PC-9 (cell line): ENCODE data around the gene IAH1. TPM values are rescaled to one million over a fixed set of nuclear protein-coding genes. Genes with fewer than 3 reads are reported as not detected.

ENCODE experiments used
- BruUV-seq: library from RNA; stranded (reverse); fragments of 400-500 nt; replicated peaks from 2 replicates; lab custom pipeline; 2021; lab: Mats Ljungman, UMichigan
- CTCF ChIA-PET: fragments of 300-600 bp; sonication (Branson Sonifier 250); formaldehyde crosslinking; loops from one replicate; lab custom pipeline; 2022; ENCODE audit warnings: antibody characterized with exemption; lab: Charles Lee
- POLR2A ChIA-PET: fragments of 300-600 bp; sonication (Branson Sonifier 250); formaldehyde crosslinking; loops from one replicate; lab custom pipeline; 2022; ENCODE audit warnings: antibody characterized with exemption; ENCODE audit not compliant: unreplicated experiment; lab: Charles Lee
- DNase-seq, 2 experiments: peaks; one replicate each; pipeline versions ENCODE4 v3.0.0 to v3.0.0-alpha.2; 2015 to 2022; ENCODE audit warnings: mixed read lengths in 1 of 2
- H2AFZ ChIP-seq: fragments of 200-600 bp; sonication (generic); 2 replicates; pipeline ENCODE4 v1.8.1; 2017; ENCODE audit warnings: antibody characterized with exemption
- H3F3A ChIP-seq: fragments of 200-600 bp; sonication (generic); 2 replicates; pipeline ENCODE4 v1.8.1; 2017; ENCODE audit warnings: antibody characterized with exemption, mild to moderate bottlenecking, low read depth; ENCODE audit not compliant: insufficient read depth
- H3K27ac ChIP-seq: fragments of 200-600 bp; sonication (generic); 2 replicates; pipeline ENCODE4 v1.6.1; 2016; ENCODE audit warnings: mixed run types
- H3K27me3 ChIP-seq: fragments of 200-600 bp; sonication (generic); 2 replicates; pipeline ENCODE4 v1.6.1; 2016; ENCODE audit warnings: low read depth, mixed run types; ENCODE audit not compliant: insufficient read depth
- H3K36me3 ChIP-seq: fragments of 200-600 bp; sonication (generic); 2 replicates; pipeline ENCODE4 v1.6.1; 2016; ENCODE audit warnings: low read depth, mixed run types
- H3K4me1 ChIP-seq: fragments of 200-600 bp; sonication (generic); replicated peaks from 2 replicates; pipeline ENCODE4 v1.6.1; 2016; ENCODE audit warnings: mixed run types; ENCODE audit not compliant: insufficient read depth
- H3K4me2 ChIP-seq: fragments of 200-600 bp; sonication (generic); 2 replicates; pipeline ENCODE4 v1.6.1; 2017; ENCODE audit warnings: mixed run types
- H3K4me3 ChIP-seq: fragments of 200-600 bp; sonication (generic); 2 replicates; pipeline ENCODE4 v1.6.1; 2016; ENCODE audit warnings: mixed run types
- H3K79me2 ChIP-seq: fragments of 200-600 bp; sonication (generic); 2 replicates; pipeline ENCODE4 v1.6.1; 2017; ENCODE audit warnings: low read depth, mixed run types
- H3K9me2 ChIP-seq: fragments of 200-600 bp; sonication (generic); 2 replicates; pipeline ENCODE4 v1.8.1; 2017; ENCODE audit warnings: mild to moderate bottlenecking; ENCODE audit not compliant: insufficient read depth
- H3K9me3 ChIP-seq: fragments of 200-600 bp; sonication (generic); 2 replicates; pipeline ENCODE4 v1.8.1; 2016; ENCODE audit warnings: low read depth; ENCODE audit not compliant: insufficient read depth
- H4K20me1 ChIP-seq: fragments of 200-600 bp; sonication (generic); 2 replicates; pipeline ENCODE4 v1.8.1; 2017; ENCODE audit not compliant: insufficient read depth
- EZH2 ChIP-seq: fragments of 200-600 bp; sonication (generic); IDR thresholded peaks from 2 replicates; pipeline ENCODE4 v1.8.0; 2017; ENCODE audit warnings: antibody characterized with exemption, low read depth
- intact Hi-C: fragments of 100-400 bp; cut with micrococcal nuclease; formaldehyde crosslinking; loops from one replicate; pipeline ENCODE4 v1.10.0; 2022; ENCODE audit not compliant: unreplicated experiment
- total RNA-seq: library from RNA; stranded (reverse); gene quantifications from 2 replicates; pipeline ENCODE4 v1.2.3, GENCODE V29; 2021
- TF ChIP-seq, protein P1 (sequence below): fragments of 200-600 bp; sonication (generic); conservative IDR thresholded peaks from 2 replicates; pipeline ENCODE4 v1.6.1; 2017; ENCODE audit warnings: mixed run types, antibody characterized with exemption, mild to moderate bottlenecking, moderate library complexity

IAH1 gene
- total RNA-seq, 1 experiment from 2014 or later = 37.3 TPM

GRCh38 chr2:9478526-9478925 is 4.2 kb downstream of the IAH1 start:
- BruUV-seq = no TSS peak
- H3K4me1 ChIP-seq = peaks cover 11% of the 10 kb centered on the region
- no peak for DNase-seq
- H3K9me3 ChIP-seq = no peaks in the 10 kb centered on the region
- no peak overlapping the region for H3K27ac ChIP-seq
- no peak overlapping the region for H3K4me2 ChIP-seq
- H4K20me1 ChIP-seq = peaks cover 9% of the 10 kb centered on the region
- no peaks in the 10 kb centered on the region; the same call in 1 of the 2 replicates for H3K79me2 ChIP-seq
- POLR2A ChIA-PET = no interaction called here
- CTCF ChIA-PET = no interaction called here
- peaks cover 12% of the 10 kb centered on the region; the same call in 1 of the 2 replicates for H3K36me3 ChIP-seq
- H3F3A ChIP-seq = peaks cover 68% of the 10 kb centered on the region
- intact Hi-C loops = no loop called here
- H3K27me3 ChIP-seq = no peaks in the 10 kb centered on the region
- TF ChIP-seq EZH2 = no peak
- TF ChIP-seq, protein P1, sequence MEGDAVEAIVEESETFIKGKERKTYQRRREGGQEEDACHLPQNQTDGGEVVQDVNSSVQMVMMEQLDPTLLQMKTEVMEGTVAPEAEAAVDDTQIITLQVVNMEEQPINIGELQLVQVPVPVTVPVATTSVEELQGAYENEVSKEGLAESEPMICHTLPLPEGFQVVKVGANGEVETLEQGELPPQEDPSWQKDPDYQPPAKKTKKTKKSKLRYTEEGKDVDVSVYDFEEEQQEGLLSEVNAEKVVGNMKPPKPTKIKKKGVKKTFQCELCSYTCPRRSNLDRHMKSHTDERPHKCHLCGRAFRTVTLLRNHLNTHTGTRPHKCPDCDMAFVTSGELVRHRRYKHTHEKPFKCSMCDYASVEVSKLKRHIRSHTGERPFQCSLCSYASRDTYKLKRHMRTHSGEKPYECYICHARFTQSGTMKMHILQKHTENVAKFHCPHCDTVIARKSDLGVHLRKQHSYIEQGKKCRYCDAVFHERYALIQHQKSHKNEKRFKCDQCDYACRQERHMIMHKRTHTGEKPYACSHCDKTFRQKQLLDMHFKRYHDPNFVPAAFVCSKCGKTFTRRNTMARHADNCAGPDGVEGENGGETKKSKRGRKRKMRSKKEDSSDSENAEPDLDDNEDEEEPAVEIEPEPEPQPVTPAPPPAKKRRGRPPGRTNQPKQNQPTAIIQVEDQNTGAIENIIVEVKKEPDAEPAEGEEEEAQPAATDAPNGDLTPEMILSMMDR = no peak
- no peak overlapping the region for H3K4me3 ChIP-seq
- no peaks in the 10 kb centered on the region for H3K9me2 ChIP-seq
- H2AFZ ChIP-seq = no peak overlapping the region

GRCh38 chr2:9480157-9480556 is 5.8 kb downstream of the IAH1 start:
- no peak overlapping the region for H2AFZ ChIP-seq
- no peaks in the 10 kb centered on the region; the same call in 1 of the 2 replicates for H3K79me2 ChIP-seq
- TF ChIP-seq, protein P1 = no peak
- no peak for TF ChIP-seq EZH2
- peaks cover 8% of the 10 kb centered on the region for H3K4me1 ChIP-seq
- intact Hi-C loops = no loop called here
- H3F3A ChIP-seq = peaks cover 70% of the 10 kb centered on the region
- peaks cover 12% of the 10 kb centered on the region for H4K20me1 ChIP-seq
- no peaks in the 10 kb centered on the region for H3K9me2 ChIP-seq
- no peak overlapping the region for H3K4me3 ChIP-seq
- BruUV-seq = no TSS peak
- ChIA-PET POLR2A (no interaction called here), CTCF (no interaction called here)
- 0 out of 2 replicates have a peak overlapping the region, but pooled peaks have one; percentile 12 for H3K27ac ChIP-seq
- H3K27me3 ChIP-seq = no peaks in the 10 kb centered on the region
- no peak overlapping the region for H3K4me2 ChIP-seq
- no peak for DNase-seq
- peaks cover 24% of the 10 kb centered on the region; the same call in 1 of the 2 replicates for H3K36me3 ChIP-seq
- no peaks in the 10 kb centered on the region for H3K9me3 ChIP-seq

DNA sequence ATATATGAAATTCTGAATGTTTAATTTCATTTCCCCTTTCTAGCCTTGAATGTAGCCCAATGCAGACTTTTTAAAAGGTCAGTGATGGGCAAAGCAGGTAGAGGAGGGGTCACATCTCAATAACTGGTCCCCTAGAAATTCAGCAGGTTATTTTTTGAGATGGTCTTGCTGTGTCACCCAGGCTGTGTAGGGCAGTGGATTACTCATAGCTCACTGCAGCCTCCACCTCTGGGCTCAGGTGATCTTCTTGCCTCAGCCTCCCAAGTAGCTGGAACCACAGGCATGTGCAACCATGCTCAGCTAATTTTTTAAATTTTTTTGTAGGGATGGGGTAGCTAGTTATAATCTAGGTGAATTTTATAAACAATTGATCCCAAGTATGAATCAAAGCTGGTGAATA is 8.8 kb downstream of the IAH1 start:
- H2AFZ ChIP-seq = no peak overlapping the region
- H3K9me3 ChIP-seq = no peaks in the 10 kb centered on the region
- peak in 1 of 2 experiments; percentile 46 for DNase-seq
- no peak overlapping the region for H3K4me2 ChIP-seq
- no peaks in the 10 kb centered on the region for H3K79me2 ChIP-seq
- no peak overlapping the region for H3K4me3 ChIP-seq
- ChIA-PET CTCF (no interaction called here), POLR2A (interaction anchor here (0.5 kb wide), 1 partner anchor 1199 kb away, joined by 16 read pairs; no protein-coding TSS in a partner anchor)
- H4K20me1 ChIP-seq = peaks cover 12% of the 10 kb centered on the region
- no peaks in the 10 kb centered on the region for H3K9me2 ChIP-seq
- no TSS peak for BruUV-seq
- no peaks in the 10 kb centered on the region for H3K27me3 ChIP-seq
- H3K4me1 ChIP-seq = no peaks in the 10 kb centered on the region
- no peak for TF ChIP-seq EZH2
- TF ChIP-seq, protein P1 = no peak
- H3K36me3 ChIP-seq = peaks cover 35% of the 10 kb centered on the region; the same call in 1 of the 2 replicates
- peak overlapping the region; percentile 30; the same call in 1 of the 2 replicates for H3K27ac ChIP-seq
- H3F3A ChIP-seq = peaks cover 49% of the 10 kb centered on the region
- intact Hi-C loops = no loop called here
